ENCODE results near the gene OVOL1. TPM values are rescaled to one million over a fixed set of nuclear protein-coding genes. Genes with fewer than 3 reads are reported as not detected.

OVOL1 gene
- total and polyA plus RNA-seq, 4 donors: 0.05 TPM; not detected in 3

DNA sequence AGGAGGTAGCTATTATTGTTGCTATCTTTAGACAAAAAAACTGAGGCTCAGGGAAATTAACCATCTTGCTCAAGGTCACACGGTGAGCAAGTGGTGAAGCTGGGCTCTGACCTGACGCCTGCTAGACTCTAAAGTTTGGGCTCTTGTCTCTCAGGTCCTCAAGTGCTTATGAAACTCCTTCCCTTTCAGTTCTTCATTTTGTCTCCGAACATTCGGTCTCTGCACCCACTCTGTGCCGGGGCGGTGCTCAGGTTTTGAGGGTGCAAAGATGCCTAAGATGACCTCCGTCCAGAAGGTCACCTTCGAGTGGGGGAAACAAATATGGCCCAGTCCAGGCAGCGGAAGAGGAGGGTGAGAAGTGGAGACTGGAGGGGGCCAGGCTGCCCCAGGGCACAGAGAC is 16.0 kb downstream of the OVOL1 start:
- no peak overlapping the region for H3K27ac ChIP-seq (ENCODE audit: low read depth in 1 of 2, low read length in 2 of 2)
- no peaks in the 10 kb centered on the region for H3K4me1 ChIP-seq (ENCODE audit: control insufficient read depth in 4 of 4, insufficient read depth in 4 of 4, low read length in 3 of 4)
- H3K9ac ChIP-seq (ENCODE audit: low read depth in 1 of 2, low read length in 2 of 2): no peak overlapping the region
- no peak for TF ChIP-seq YY1 (IDR thresholded peaks at IDR 0.05)
- H3K4me3 ChIP-seq (ENCODE audit: low read depth in 1 of 3, low read length in 3 of 3): no peak overlapping the region
- peaks cover 0 to 3% (median 0%) of the 10 kb centered on the region in 4 donors for H3K27me3 ChIP-seq (ENCODE audit: control insufficient read depth in 4 of 4, insufficient read depth in 4 of 4, low read length in 3 of 4)
- 79% methylated on average over 9 of the region's 9 CpGs for WGBS
- no peak for DNase-seq (ENCODE audit: low spot score)
- H3K9me3 ChIP-seq (ENCODE audit: control insufficient read depth in 4 of 4, low read length in 3 of 4): no peaks in the 10 kb centered on the region
- no peaks in the 10 kb centered on the region for H3K36me3 ChIP-seq (ENCODE audit: control insufficient read depth in 4 of 4, insufficient read depth in 3 of 4, low read depth in 1 of 4, low read length in 3 of 4)

DNA sequence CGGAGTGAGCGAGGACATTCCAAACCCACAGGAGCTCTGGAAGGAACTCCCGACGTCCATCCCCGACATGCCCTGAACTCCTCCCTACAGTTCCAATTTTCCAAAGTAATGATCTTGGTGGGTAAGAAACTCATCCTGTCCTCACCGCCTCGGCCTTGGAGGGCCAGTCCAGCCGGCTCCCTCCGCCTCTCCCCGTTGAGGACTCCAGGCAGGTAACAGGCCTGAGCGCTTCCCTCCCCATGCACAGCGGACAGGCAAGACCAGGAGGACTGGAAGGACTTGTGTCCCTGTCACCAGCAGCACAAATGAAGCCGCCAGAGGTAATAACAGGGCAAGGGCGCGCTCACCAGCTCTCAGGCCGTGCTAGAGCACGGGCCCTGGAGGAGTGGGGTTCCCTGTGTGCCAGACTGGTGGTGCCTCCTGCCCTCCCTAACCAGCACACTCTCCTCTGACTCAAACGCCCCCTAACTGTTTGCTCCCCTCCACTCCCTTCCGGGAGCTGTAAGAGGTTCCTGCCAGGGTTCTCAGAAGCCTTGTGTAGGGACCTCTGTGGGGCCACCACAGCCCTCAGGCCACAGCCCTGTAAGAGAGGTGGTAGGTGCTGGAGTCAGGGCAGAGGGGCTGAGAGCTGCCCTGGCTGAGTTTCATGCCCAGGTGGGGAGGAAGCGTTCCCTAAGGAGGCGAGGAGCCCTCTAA is 17.1 kb downstream of the OVOL1 start:
- Histone ChIP-seq H3K27me3 (ENCODE audit: control insufficient read depth in 4 of 4, insufficient read depth in 4 of 4, low read length in 3 of 4) (peaks cover 0 to 3% (median 0%) of the 10 kb centered on the region in 4 donors), H3K36me3 (ENCODE audit: control insufficient read depth in 4 of 4, insufficient read depth in 3 of 4, low read depth in 1 of 4, low read length in 3 of 4) (no peaks in the 10 kb centered on the region), H3K9ac (ENCODE audit: low read depth in 1 of 2, low read length in 2 of 2) (no peak overlapping the region), H3K9me3 (ENCODE audit: control insufficient read depth in 4 of 4, low read length in 3 of 4) (no peaks in the 10 kb centered on the region), H3K27ac (ENCODE audit: low read depth in 1 of 2, low read length in 2 of 2) (no peak overlapping the region), H3K4me3 (ENCODE audit: low read depth in 1 of 3, low read length in 3 of 3) (no peak overlapping the region), H3K4me1 (ENCODE audit: control insufficient read depth in 4 of 4, insufficient read depth in 4 of 4, low read length in 3 of 4) (no peaks in the 10 kb centered on the region)
- WGBS: 60% methylated on average over 21 of the region's 21 CpGs
- DNase-seq (ENCODE audit: low spot score): peak; percentile 30
- TF ChIP-seq SP1 (IDR thresholded peaks at IDR 0.05): no peak
- no peak for TF ChIP-seq HNF4A (conservative IDR thresholded peaks at IDR 0.05)
- no peak for TF ChIP-seq TAF1 (conservative IDR thresholded peaks at IDR 0.05)
- TF ChIP-seq, protein P1, sequence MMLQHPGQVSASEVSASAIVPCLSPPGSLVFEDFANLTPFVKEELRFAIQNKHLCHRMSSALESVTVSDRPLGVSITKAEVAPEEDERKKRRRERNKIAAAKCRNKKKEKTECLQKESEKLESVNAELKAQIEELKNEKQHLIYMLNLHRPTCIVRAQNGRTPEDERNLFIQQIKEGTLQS (IDR thresholded peaks at IDR 0.05): no peak
- no peak for TF ChIP-seq NR2F2 (IDR thresholded peaks at IDR 0.05)
- no peak for TF ChIP-seq HNF4G (IDR thresholded peaks at IDR 0.05)
- no peak for TF ChIP-seq FOXA2 (IDR thresholded peaks at IDR 0.05)
- TF ChIP-seq FOXA1 (IDR thresholded peaks at IDR 0.05): no peak
- TF ChIP-seq, protein P2, sequence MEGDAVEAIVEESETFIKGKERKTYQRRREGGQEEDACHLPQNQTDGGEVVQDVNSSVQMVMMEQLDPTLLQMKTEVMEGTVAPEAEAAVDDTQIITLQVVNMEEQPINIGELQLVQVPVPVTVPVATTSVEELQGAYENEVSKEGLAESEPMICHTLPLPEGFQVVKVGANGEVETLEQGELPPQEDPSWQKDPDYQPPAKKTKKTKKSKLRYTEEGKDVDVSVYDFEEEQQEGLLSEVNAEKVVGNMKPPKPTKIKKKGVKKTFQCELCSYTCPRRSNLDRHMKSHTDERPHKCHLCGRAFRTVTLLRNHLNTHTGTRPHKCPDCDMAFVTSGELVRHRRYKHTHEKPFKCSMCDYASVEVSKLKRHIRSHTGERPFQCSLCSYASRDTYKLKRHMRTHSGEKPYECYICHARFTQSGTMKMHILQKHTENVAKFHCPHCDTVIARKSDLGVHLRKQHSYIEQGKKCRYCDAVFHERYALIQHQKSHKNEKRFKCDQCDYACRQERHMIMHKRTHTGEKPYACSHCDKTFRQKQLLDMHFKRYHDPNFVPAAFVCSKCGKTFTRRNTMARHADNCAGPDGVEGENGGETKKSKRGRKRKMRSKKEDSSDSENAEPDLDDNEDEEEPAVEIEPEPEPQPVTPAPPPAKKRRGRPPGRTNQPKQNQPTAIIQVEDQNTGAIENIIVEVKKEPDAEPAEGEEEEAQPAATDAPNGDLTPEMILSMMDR (IDR thresholded peaks at IDR 0.05; ENCODE audit: low read depth, low read length, missing input control): no peak
- no peak for TF ChIP-seq EGR1 (IDR thresholded peaks at IDR 0.05; ENCODE audit: low read depth in 2 of 2)
- TF ChIP-seq, protein P3, sequence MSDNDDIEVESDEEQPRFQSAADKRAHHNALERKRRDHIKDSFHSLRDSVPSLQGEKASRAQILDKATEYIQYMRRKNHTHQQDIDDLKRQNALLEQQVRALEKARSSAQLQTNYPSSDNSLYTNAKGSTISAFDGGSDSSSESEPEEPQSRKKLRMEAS (IDR thresholded peaks at IDR 0.05): no peak
- TF ChIP-seq, protein P4, sequence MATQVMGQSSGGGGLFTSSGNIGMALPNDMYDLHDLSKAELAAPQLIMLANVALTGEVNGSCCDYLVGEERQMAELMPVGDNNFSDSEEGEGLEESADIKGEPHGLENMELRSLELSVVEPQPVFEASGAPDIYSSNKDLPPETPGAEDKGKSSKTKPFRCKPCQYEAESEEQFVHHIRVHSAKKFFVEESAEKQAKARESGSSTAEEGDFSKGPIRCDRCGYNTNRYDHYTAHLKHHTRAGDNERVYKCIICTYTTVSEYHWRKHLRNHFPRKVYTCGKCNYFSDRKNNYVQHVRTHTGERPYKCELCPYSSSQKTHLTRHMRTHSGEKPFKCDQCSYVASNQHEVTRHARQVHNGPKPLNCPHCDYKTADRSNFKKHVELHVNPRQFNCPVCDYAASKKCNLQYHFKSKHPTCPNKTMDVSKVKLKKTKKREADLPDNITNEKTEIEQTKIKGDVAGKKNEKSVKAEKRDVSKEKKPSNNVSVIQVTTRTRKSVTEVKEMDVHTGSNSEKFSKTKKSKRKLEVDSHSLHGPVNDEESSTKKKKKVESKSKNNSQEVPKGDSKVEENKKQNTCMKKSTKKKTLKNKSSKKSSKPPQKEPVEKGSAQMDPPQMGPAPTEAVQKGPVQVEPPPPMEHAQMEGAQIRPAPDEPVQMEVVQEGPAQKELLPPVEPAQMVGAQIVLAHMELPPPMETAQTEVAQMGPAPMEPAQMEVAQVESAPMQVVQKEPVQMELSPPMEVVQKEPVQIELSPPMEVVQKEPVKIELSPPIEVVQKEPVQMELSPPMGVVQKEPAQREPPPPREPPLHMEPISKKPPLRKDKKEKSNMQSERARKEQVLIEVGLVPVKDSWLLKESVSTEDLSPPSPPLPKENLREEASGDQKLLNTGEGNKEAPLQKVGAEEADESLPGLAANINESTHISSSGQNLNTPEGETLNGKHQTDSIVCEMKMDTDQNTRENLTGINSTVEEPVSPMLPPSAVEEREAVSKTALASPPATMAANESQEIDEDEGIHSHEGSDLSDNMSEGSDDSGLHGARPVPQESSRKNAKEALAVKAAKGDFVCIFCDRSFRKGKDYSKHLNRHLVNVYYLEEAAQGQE (IDR thresholded peaks at IDR 0.05): no peak
- TF ChIP-seq RXRA (IDR thresholded peaks at IDR 0.05): no peak
- TF ChIP-seq, protein P5, sequence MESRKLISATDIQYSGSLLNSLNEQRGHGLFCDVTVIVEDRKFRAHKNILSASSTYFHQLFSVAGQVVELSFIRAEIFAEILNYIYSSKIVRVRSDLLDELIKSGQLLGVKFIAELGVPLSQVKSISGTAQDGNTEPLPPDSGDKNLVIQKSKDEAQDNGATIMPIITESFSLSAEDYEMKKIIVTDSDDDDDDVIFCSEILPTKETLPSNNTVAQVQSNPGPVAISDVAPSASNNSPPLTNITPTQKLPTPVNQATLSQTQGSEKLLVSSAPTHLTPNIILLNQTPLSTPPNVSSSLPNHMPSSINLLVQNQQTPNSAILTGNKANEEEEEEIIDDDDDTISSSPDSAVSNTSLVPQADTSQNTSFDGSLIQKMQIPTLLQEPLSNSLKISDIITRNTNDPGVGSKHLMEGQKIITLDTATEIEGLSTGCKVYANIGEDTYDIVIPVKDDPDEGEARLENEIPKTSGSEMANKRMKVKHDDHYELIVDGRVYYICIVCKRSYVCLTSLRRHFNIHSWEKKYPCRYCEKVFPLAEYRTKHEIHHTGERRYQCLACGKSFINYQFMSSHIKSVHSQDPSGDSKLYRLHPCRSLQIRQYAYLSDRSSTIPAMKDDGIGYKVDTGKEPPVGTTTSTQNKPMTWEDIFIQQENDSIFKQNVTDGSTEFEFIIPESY (IDR thresholded peaks at IDR 0.05): no peak
- no peak for TF ChIP-seq GABPA (IDR thresholded peaks at IDR 0.05 in 1 of 2, conservative IDR thresholded peaks at IDR 0.05 in 1 of 2)

All from liver (tissue), 9 donors.